D721Med (cell line): ENCODE data around the gene HDDC2.
"Not testable (repeated sequence)": the region's sequence is repeated elsewhere in the genome, so short reads cannot be mapped to it uniquely, and the experiment has no call there.

Source experiments
- DNase-seq: peaks from one replicate; pipeline ENCODE4 v3.0.0; 2011; ENCODE audit warnings: low spot score; ENCODE audit not compliant: insufficient read length
- FAIRE-seq: peaks from 2 replicates; lab custom pipeline; 2011; peaks lifted over from hg19 to GRCh38; lab: Jason Lieb, UNC
- CTCF ChIP-seq: IDR thresholded peaks from 2 replicates; pipeline ENCODE4 v1.5.1; 2012; ENCODE audit warnings: mild to moderate bottlenecking, control low read depth; ENCODE audit not compliant: insufficient read depth; ENCODE audit errors: missing control alignments

The HDDC2 gene

GRCh38 chr6:125285353-125285752, 16.4 kb downstream of the HDDC2 start:
- TF ChIP-seq CTCF, result no peak
- no peak for FAIRE-seq
- DNase-seq, result no peak

GRCh38 chr6:125282470-125282869, 19.3 kb downstream of the HDDC2 start:
- not testable (repeated sequence) for DNase-seq, FAIRE-seq

- FAIRE-seq, DNase-seq: not testable (repeated sequence)
Measured at GRCh38 chr6:125280370-125281035, 21.3 kb downstream of the HDDC2 start.

GRCh38 chr6:125279961-125280360, 21.8 kb downstream of the HDDC2 start:
- TF ChIP-seq CTCF, result no peak
- DNase-seq, result no peak
- no peak for FAIRE-seq

- FAIRE-seq, result no peak
- no peak for DNase-seq
- no peak for TF ChIP-seq CTCF
Measured at GRCh38 chr6:125277838-125278237, 23.9 kb downstream of the HDDC2 start.

- no peak for TF ChIP-seq CTCF
- DNase-seq, result no peak
- no peak for FAIRE-seq
Measured at GRCh38 chr6:125275779-125276178, 26.0 kb downstream of the HDDC2 start.

- no peak for TF ChIP-seq CTCF
- DNase-seq (no peak), FAIRE-seq (no peak)
Measured at GRCh38 chr6:125274935-125275334, 26.8 kb downstream of the HDDC2 start.

GRCh38 chr6:125273965-125274364, 27.8 kb downstream of the HDDC2 start:
- FAIRE-seq (no peak), DNase-seq (no peak)
- TF ChIP-seq CTCF, result no peak
